LNCaP clone FGC (cell line): ENCODE data around the gene SARS2.

Source experiments
- DNase-seq: peaks from one replicate; pipeline ENCODE4 v3.0.0-alpha.2; 2011; ENCODE audit warnings: low read depth
- H3K4me3 ChIP-seq: 2 replicates; pipeline ENCODE4 v1.5.1; 2011; ENCODE audit warnings: mild to moderate bottlenecking, low read depth, low read length, control low read depth
- CTCF ChIP-seq: IDR thresholded peaks from 2 replicates; pipeline ENCODE4 v1.5.1; 2012; ENCODE audit warnings: mild to moderate bottlenecking; ENCODE audit not compliant: control insufficient read depth, insufficient read depth; ENCODE audit errors: extremely low read depth

The SARS2 gene

GRCh38 chr19:38929929-38930775 lies at the start of gene SARS2:
Gene SARS2, minus strand, starts transcription at chr19:38930763. Its CDS starts 27 bp downstream, at chr19:38930736.
- peak; percentile 82 for DNase-seq
- H3K4me3 ChIP-seq: peak within 1 kb of the TSS; percentile 92
- peak; percentile 90 for TF ChIP-seq CTCF

- no peak for TF ChIP-seq CTCF
- H3K4me3 ChIP-seq: no peak overlapping the region
- no peak for DNase-seq
These were observed 49.2 kb upstream of the SARS2 start for GRCh38 chr19:38979812-38980211.

GRCh38 chr19:38978326-38978689 lies 47.7 kb upstream of the SARS2 start:
- no peak for TF ChIP-seq CTCF
- no peak overlapping the region for H3K4me3 ChIP-seq
- DNase-seq: peak; percentile 32

GRCh38 chr19:38977445-38978325 lies 47.1 kb upstream of the SARS2 start:
- no peak overlapping the region for H3K4me3 ChIP-seq
- no peak for DNase-seq
- TF ChIP-seq CTCF: no peak

GRCh38 chr19:38975861-38976271 lies 45.3 kb upstream of the SARS2 start:
- TF ChIP-seq CTCF: no peak
- DNase-seq: no peak
- H3K4me3 ChIP-seq: no peak overlapping the region

GRCh38 chr19:38975214-38975860 lies 44.8 kb upstream of the SARS2 start, which contains the start of gene FBXO17:
Gene FBXO17, minus strand, starts transcription at chr19:38975742. Its CDS starts 25,423 bp downstream, at chr19:38950319.
- H3K4me3 ChIP-seq: no peak within 1 kb of the TSS
- no peak for TF ChIP-seq CTCF
- no peak for DNase-seq
